Measurements from ENCODE around the gene MRGPRG. TPM values are rescaled to one million over a fixed set of nuclear protein-coding genes. Genes with fewer than 3 reads are reported as not detected.

MRGPRG gene
- total RNA-seq, 5 donors from 2014 or later (not counting 1 experiment from before 2014, with no cell fraction given): not detected

- H3K9me3 ChIP-seq: no peaks in the 10 kb centered on the region
- no peaks in the 10 kb centered on the region for H3K36me3 ChIP-seq (ENCODE audit: control insufficient read depth in 2 of 2, extremely low read depth in 1 of 2, insufficient read depth in 1 of 2, low read length in 1 of 2)
- Mint-ChIP-seq H3K4me1 (no peaks in the 10 kb centered on the region), H3K9me3 (no peaks in the 10 kb centered on the region), H3K27me3 (peaks cover 18 to 22% of the 10 kb centered on the region in 2 donors), H3K4me3 (no peak overlapping the region), H3K36me3 (no peaks in the 10 kb centered on the region), H3K27ac (no peak overlapping the region)
- ATAC-seq (replicated peaks in 1 of 4) (no peak), DNase-seq (no peak)
- peaks cover 0 to 7% of the 10 kb centered on the region in 2 experiments for H3K27me3 ChIP-seq (replicated peaks in 1 of 2; ENCODE audit: control insufficient read depth in 2 of 2, extremely low read depth in 1 of 2, insufficient read depth in 2 of 2, low read length in 1 of 2)
- H3K4me3 ChIP-seq (ENCODE audit: control insufficient read depth in 1 of 2, extremely low read depth in 1 of 2, low read length in 1 of 2): no peak overlapping the region
- H3K27ac ChIP-seq (ENCODE audit: low read length): no peak overlapping the region
- POLR2A ChIA-PET: no interaction called here
- no peaks in the 10 kb centered on the region for H3K4me1 ChIP-seq (ENCODE audit: control insufficient read depth in 1 of 2, extremely low read depth in 1 of 2, insufficient read depth in 2 of 2, low read length in 2 of 2)
- CTCF ChIA-PET: no interaction called here
These were observed 26.5 kb upstream of the MRGPRG start for GRCh38 chr11:3245071-3245470.

GRCh38 chr11:3243880-3244279, 25.3 kb upstream of the MRGPRG start:
- 75% methylated on average over 1 of the region's 1 CpG for WGBS (ENCODE audit: insufficient coverage)
- ATAC-seq (replicated peaks in 1 of 4): no peak
- CTCF ChIA-PET: no interaction called here

GRCh38 chr11:3237119-3237518, 18.5 kb upstream of the MRGPRG start:
- H3K27me3 ChIP-seq (replicated peaks in 1 of 2; ENCODE audit: control insufficient read depth in 2 of 2, extremely low read depth in 1 of 2, insufficient read depth in 2 of 2, low read length in 1 of 2): peaks cover 0 to 8% of the 10 kb centered on the region in 2 experiments
- no peak for DNase-seq
- no peak overlapping the region for H3K27ac Mint-ChIP-seq
- H3K4me1 Mint-ChIP-seq: no peaks in the 10 kb centered on the region
- no peak overlapping the region for H3K27ac ChIP-seq (ENCODE audit: low read length)
- H3K27me3 Mint-ChIP-seq: peaks cover 0 to 3% of the 10 kb centered on the region in 2 donors
- H3K36me3 Mint-ChIP-seq: no peaks in the 10 kb centered on the region
- no peaks in the 10 kb centered on the region for H3K4me1 ChIP-seq (ENCODE audit: control insufficient read depth in 1 of 2, extremely low read depth in 1 of 2, insufficient read depth in 2 of 2, low read length in 2 of 2)
- H3K9me3 ChIP-seq: no peaks in the 10 kb centered on the region
- no peak for ATAC-seq (replicated peaks in 1 of 4)
- ChIA-PET CTCF (no interaction called here), POLR2A (no interaction called here)
- no CpG with 5 or more reads among the region's 2 CpGs for WGBS (ENCODE audit: insufficient coverage)
- no peaks in the 10 kb centered on the region for H3K9me3 Mint-ChIP-seq
- no peaks in the 10 kb centered on the region for H3K36me3 ChIP-seq (ENCODE audit: control insufficient read depth in 2 of 2, extremely low read depth in 1 of 2, insufficient read depth in 1 of 2, low read length in 1 of 2)
- H3K4me3 ChIP-seq (ENCODE audit: control insufficient read depth in 1 of 2, extremely low read depth in 1 of 2, low read length in 1 of 2): no peak overlapping the region
- H3K4me3 Mint-ChIP-seq: no peak overlapping the region

More at GRCh38 chr11:3243880-3244279, 25.3 kb upstream of the MRGPRG start:
- Histone ChIP-seq H3K4me1 (ENCODE audit: control insufficient read depth in 1 of 2, extremely low read depth in 1 of 2, insufficient read depth in 2 of 2, low read length in 2 of 2) (no peaks in the 10 kb centered on the region), H3K27ac (ENCODE audit: low read length) (no peak overlapping the region), H3K27me3 (replicated peaks in 1 of 2; ENCODE audit: control insufficient read depth in 2 of 2, extremely low read depth in 1 of 2, insufficient read depth in 2 of 2, low read length in 1 of 2) (peaks cover 0 to 7% of the 10 kb centered on the region in 2 experiments), H3K4me3 (ENCODE audit: control insufficient read depth in 1 of 2, extremely low read depth in 1 of 2, low read length in 1 of 2) (no peak overlapping the region), H3K36me3 (ENCODE audit: control insufficient read depth in 2 of 2, extremely low read depth in 1 of 2, insufficient read depth in 1 of 2, low read length in 1 of 2) (no peaks in the 10 kb centered on the region), H3K9me3 (no peaks in the 10 kb centered on the region)
- no peaks in the 10 kb centered on the region for H3K9me3 Mint-ChIP-seq
- DNase-seq: no peak
- H3K4me1 Mint-ChIP-seq: no peaks in the 10 kb centered on the region
- POLR2A ChIA-PET: no interaction called here
- peaks cover 18 to 22% of the 10 kb centered on the region in 2 donors for H3K27me3 Mint-ChIP-seq
- no peak overlapping the region for H3K27ac Mint-ChIP-seq
- H3K36me3 Mint-ChIP-seq: no peaks in the 10 kb centered on the region
- H3K4me3 Mint-ChIP-seq: no peak overlapping the region

- POLR2A ChIA-PET: no interaction called here
- Histone ChIP-seq H3K27me3 (replicated peaks in 1 of 2; ENCODE audit: control insufficient read depth in 2 of 2, extremely low read depth in 1 of 2, insufficient read depth in 2 of 2, low read length in 1 of 2) (peaks cover 0 to 26% of the 10 kb centered on the region in 2 experiments), H3K9me3 (no peaks in the 10 kb centered on the region), H3K36me3 (ENCODE audit: control insufficient read depth in 2 of 2, extremely low read depth in 1 of 2, insufficient read depth in 1 of 2, low read length in 1 of 2) (no peaks in the 10 kb centered on the region), H3K4me3 (ENCODE audit: control insufficient read depth in 1 of 2, extremely low read depth in 1 of 2, low read length in 1 of 2) (no peak overlapping the region), H3K27ac (ENCODE audit: low read length) (no peak overlapping the region), H3K4me1 (ENCODE audit: control insufficient read depth in 1 of 2, extremely low read depth in 1 of 2, insufficient read depth in 2 of 2, low read length in 2 of 2) (no peaks in the 10 kb centered on the region)
- CTCF ChIA-PET: no interaction called here
- Mint-ChIP-seq H3K9me3 (no peaks in the 10 kb centered on the region), H3K4me3 (no peak overlapping the region), H3K27me3 (peaks cover 0 to 3% of the 10 kb centered on the region in 2 donors), H3K27ac (no peak overlapping the region), H3K4me1 (no peaks in the 10 kb centered on the region), H3K36me3 (no peaks in the 10 kb centered on the region)
- DNase-seq: no peak
- 50% methylated on average over 3 of the region's 7 CpGs for WGBS (ENCODE audit: insufficient coverage)
- no peak for ATAC-seq (replicated peaks in 1 of 4)
These were observed 16.2 kb upstream of the MRGPRG start for GRCh38 chr11:3234846-3235245.

- Histone ChIP-seq H3K4me1 (ENCODE audit: control insufficient read depth in 1 of 2, extremely low read depth in 1 of 2, insufficient read depth in 2 of 2, low read length in 2 of 2) (no peaks in the 10 kb centered on the region), H3K4me3 (ENCODE audit: control insufficient read depth in 1 of 2, extremely low read depth in 1 of 2, low read length in 1 of 2) (no peak overlapping the region), H3K27me3 (replicated peaks in 1 of 2; ENCODE audit: control insufficient read depth in 2 of 2, extremely low read depth in 1 of 2, insufficient read depth in 2 of 2, low read length in 1 of 2) (peaks cover 0 to 31% of the 10 kb centered on the region in 2 experiments), H3K36me3 (ENCODE audit: control insufficient read depth in 2 of 2, extremely low read depth in 1 of 2, insufficient read depth in 1 of 2, low read length in 1 of 2) (no peaks in the 10 kb centered on the region), H3K27ac (ENCODE audit: low read length) (no peak overlapping the region), H3K9me3 (no peaks in the 10 kb centered on the region)
- Mint-ChIP-seq H3K4me1 (no peaks in the 10 kb centered on the region), H3K36me3 (no peaks in the 10 kb centered on the region), H3K27me3 (peaks cover 0 to 3% of the 10 kb centered on the region in 2 donors), H3K4me3 (no peak overlapping the region), H3K27ac (no peak overlapping the region), H3K9me3 (no peaks in the 10 kb centered on the region)
- ATAC-seq (replicated peaks in 1 of 4) (no peak), DNase-seq (no peak)
- ChIA-PET CTCF (no interaction called here), POLR2A (no interaction called here)
- 96% methylated on average over 14 of the region's 21 CpGs for WGBS (ENCODE audit: insufficient coverage)
These were observed 14.3 kb upstream of the MRGPRG start for GRCh38 chr11:3232956-3233355.

- DNase-seq (no peak), ATAC-seq (replicated peaks in 1 of 4) (peak in 1 of 4 experiments; percentile 18)
- H3K36me3 Mint-ChIP-seq: no peaks in the 10 kb centered on the region
- no peak within 1 kb of the TSS for H3K4me3 Mint-ChIP-seq
- H3K4me3 ChIP-seq (ENCODE audit: control insufficient read depth in 1 of 2, extremely low read depth in 1 of 2, low read length in 1 of 2): no peak within 1 kb of the TSS
- no peak within 1 kb of the TSS for H3K27ac Mint-ChIP-seq
- no peaks in the 10 kb centered on the region for H3K9me3 Mint-ChIP-seq
- no peaks in the 10 kb centered on the region for H3K9me3 ChIP-seq
- peaks cover 3 to 4% of the 10 kb centered on the region in 2 donors for H3K27me3 Mint-ChIP-seq
- peaks cover 0 to 35% of the 10 kb centered on the region in 2 experiments for H3K27me3 ChIP-seq (replicated peaks in 1 of 2; ENCODE audit: control insufficient read depth in 2 of 2, extremely low read depth in 1 of 2, insufficient read depth in 2 of 2, low read length in 1 of 2)
- WGBS (ENCODE audit: insufficient coverage): 82% methylated on average over 37 of the region's 39 CpGs
- H3K4me1 Mint-ChIP-seq: no peaks in the 10 kb centered on the region
- no peak within 1 kb of the TSS for H3K27ac ChIP-seq (ENCODE audit: low read length)
- ChIA-PET POLR2A (no interaction called here), CTCF (no interaction called here)
- H3K4me1 ChIP-seq (ENCODE audit: control insufficient read depth in 1 of 2, extremely low read depth in 1 of 2, insufficient read depth in 2 of 2, low read length in 2 of 2): no peaks in the 10 kb centered on the region
- H3K36me3 ChIP-seq (ENCODE audit: control insufficient read depth in 2 of 2, extremely low read depth in 1 of 2, insufficient read depth in 1 of 2, low read length in 1 of 2): no peaks in the 10 kb centered on the region
These were observed 13.5 kb upstream of the MRGPRG start, which contains the start of gene MRGPRE for GRCh38 chr11:3231851-3232744. Gene MRGPRE, minus strand, starts transcription at chr11:3232417. Its CDS starts 3,618 bp downstream, at chr11:3228799.

Data from T-cell (primary cell).